ENCODE measurements around the gene IQCF6. TPM values are rescaled to one million over a fixed set of nuclear protein-coding genes. Genes with fewer than 3 reads are reported as not detected.

Gene IQCF6
- not detected for polyA plus RNA-seq

GRCh38 chr3:51779137-51779536 lies at the start of gene IQCF6:
IQCF6 (minus strand) TSS chr3:51779237; CDS start chr3:51779224, 13 bp downstream.
- H3K4me1 Mint-ChIP-seq, result no peaks in the 10 kb centered on the region
- no peaks in the 10 kb centered on the region for H3K9me3 Mint-ChIP-seq
- H3K27me3 Mint-ChIP-seq (ENCODE audit: low read depth in 3 of 3), result peaks cover 3 to 10% (median 7%) of the 10 kb centered on the region in 3 donors
- no peaks in the 10 kb centered on the region for H3K36me3 Mint-ChIP-seq
- H3K4me3 Mint-ChIP-seq, result no peak within 1 kb of the TSS
- H3K27ac Mint-ChIP-seq, result peak within 1 kb of the TSS in 1 of 6 donors; percentile 35
- DNase-seq, result no peak

GRCh38 chr3:51828297-51828696 lies 49.3 kb upstream of the IQCF6 start:
- no peak for DNase-seq
- peaks cover 0 to 22% (median 11%) of the 10 kb centered on the region in 6 donors for H3K9me3 Mint-ChIP-seq
- no peak overlapping the region for H3K4me3 Mint-ChIP-seq
- peaks cover 4 to 14% of the 10 kb centered on the region in 2 donors for H3K4me1 Mint-ChIP-seq
- H3K36me3 Mint-ChIP-seq, result peaks cover 0 to 5% (median 0%) of the 10 kb centered on the region in 3 donors
- no peak overlapping the region for H3K27ac Mint-ChIP-seq
- H3K27me3 Mint-ChIP-seq (ENCODE audit: low read depth in 3 of 3), result peaks cover 5 to 6% (median 5%) of the 10 kb centered on the region in 3 donors

GRCh38 chr3:51819709-51820406 lies 40.8 kb upstream of the IQCF6 start:
- Mint-ChIP-seq H3K4me1 (peaks cover 4 to 5% of the 10 kb centered on the region in 2 donors), H3K27me3 (ENCODE audit: low read depth in 3 of 3) (peaks cover 6 to 10% (median 7%) of the 10 kb centered on the region in 3 donors), H3K9me3 (no peaks in the 10 kb centered on the region), H3K36me3 (no peaks in the 10 kb centered on the region), H3K27ac (no peak overlapping the region), H3K4me3 (no peak overlapping the region)
- DNase-seq, result no peak

- no peak overlapping the region for H3K4me3 Mint-ChIP-seq
- H3K9me3 Mint-ChIP-seq, result no peaks in the 10 kb centered on the region
- DNase-seq, result no peak
- peaks cover 4 to 5% of the 10 kb centered on the region in 2 donors for H3K4me1 Mint-ChIP-seq
- no peak overlapping the region for H3K27ac Mint-ChIP-seq
- no peaks in the 10 kb centered on the region for H3K36me3 Mint-ChIP-seq
- H3K27me3 Mint-ChIP-seq (ENCODE audit: low read depth in 3 of 3), result peaks cover 5 to 7% (median 6%) of the 10 kb centered on the region in 3 donors
Observed at GRCh38 chr3:51819151-51819550, 40.1 kb upstream of the IQCF6 start.

- no peak for DNase-seq
- no peaks in the 10 kb centered on the region for H3K9me3 Mint-ChIP-seq
- H3K27me3 Mint-ChIP-seq (ENCODE audit: low read depth in 3 of 3), result peaks cover 2 to 6% (median 4%) of the 10 kb centered on the region in 3 donors
- no peaks in the 10 kb centered on the region for H3K4me1 Mint-ChIP-seq
- H3K36me3 Mint-ChIP-seq, result no peaks in the 10 kb centered on the region
- no peak overlapping the region for H3K27ac Mint-ChIP-seq
- H3K4me3 Mint-ChIP-seq, result no peak overlapping the region
Observed at GRCh38 chr3:51817375-51817774, 38.3 kb upstream of the IQCF6 start.

GRCh38 chr3:51816723-51817122 lies 37.7 kb upstream of the IQCF6 start:
- peaks cover 2 to 6% (median 4%) of the 10 kb centered on the region in 3 donors for H3K27me3 Mint-ChIP-seq (ENCODE audit: low read depth in 3 of 3)
- no peak overlapping the region for H3K27ac Mint-ChIP-seq
- no peaks in the 10 kb centered on the region for H3K9me3 Mint-ChIP-seq
- H3K36me3 Mint-ChIP-seq, result no peaks in the 10 kb centered on the region
- H3K4me1 Mint-ChIP-seq, result no peaks in the 10 kb centered on the region
- no peak for DNase-seq
- no peak overlapping the region for H3K4me3 Mint-ChIP-seq

GRCh38 chr3:51815614-51816013 lies 36.6 kb upstream of the IQCF6 start:
- no peak for DNase-seq
- Mint-ChIP-seq H3K4me3 (no peak overlapping the region), H3K27ac (no peak overlapping the region), H3K4me1 (no peaks in the 10 kb centered on the region), H3K9me3 (no peaks in the 10 kb centered on the region), H3K27me3 (ENCODE audit: low read depth in 3 of 3) (peaks cover 2 to 6% (median 4%) of the 10 kb centered on the region in 3 donors), H3K36me3 (no peaks in the 10 kb centered on the region)

GRCh38 chr3:51814034-51814433 lies 35.0 kb upstream of the IQCF6 start:
- no peak for DNase-seq
- H3K9me3 Mint-ChIP-seq, result no peaks in the 10 kb centered on the region
- H3K27ac Mint-ChIP-seq, result no peak overlapping the region
- H3K4me3 Mint-ChIP-seq, result no peak overlapping the region
- H3K36me3 Mint-ChIP-seq, result no peaks in the 10 kb centered on the region
- no peaks in the 10 kb centered on the region for H3K4me1 Mint-ChIP-seq
- H3K27me3 Mint-ChIP-seq (ENCODE audit: low read depth in 3 of 3), result peaks cover 0 to 4% (median 2%) of the 10 kb centered on the region in 3 donors

GRCh38 chr3:51813539-51813938 lies 34.5 kb upstream of the IQCF6 start:
- peaks cover 0 to 4% (median 2%) of the 10 kb centered on the region in 3 donors for H3K27me3 Mint-ChIP-seq (ENCODE audit: low read depth in 3 of 3)
- no peak overlapping the region for H3K27ac Mint-ChIP-seq
- no peak overlapping the region for H3K4me3 Mint-ChIP-seq
- DNase-seq, result no peak
- H3K4me1 Mint-ChIP-seq, result no peaks in the 10 kb centered on the region
- H3K9me3 Mint-ChIP-seq, result no peaks in the 10 kb centered on the region
- no peaks in the 10 kb centered on the region for H3K36me3 Mint-ChIP-seq

GRCh38 chr3:51808934-51809333 lies 29.9 kb upstream of the IQCF6 start:
- H3K9me3 Mint-ChIP-seq, result peaks cover 0 to 4% (median 0%) of the 10 kb centered on the region in 6 donors
- no peaks in the 10 kb centered on the region for H3K4me1 Mint-ChIP-seq
- no peak for DNase-seq
- H3K4me3 Mint-ChIP-seq, result no peak overlapping the region
- peaks cover 0 to 5% (median 2%) of the 10 kb centered on the region in 3 donors for H3K27me3 Mint-ChIP-seq (ENCODE audit: low read depth in 3 of 3)
- H3K36me3 Mint-ChIP-seq, result no peaks in the 10 kb centered on the region
- H3K27ac Mint-ChIP-seq, result no peak overlapping the region

- H3K36me3 Mint-ChIP-seq, result no peaks in the 10 kb centered on the region
- H3K4me3 Mint-ChIP-seq, result no peak overlapping the region
- H3K27ac Mint-ChIP-seq, result no peak overlapping the region
- peaks cover 2 to 4% (median 3%) of the 10 kb centered on the region in 3 donors for H3K27me3 Mint-ChIP-seq (ENCODE audit: low read depth in 3 of 3)
- DNase-seq, result no peak
- no peaks in the 10 kb centered on the region for H3K4me1 Mint-ChIP-seq
- peaks cover 0 to 2% (median 0%) of the 10 kb centered on the region in 6 donors for H3K9me3 Mint-ChIP-seq
Observed at GRCh38 chr3:51802106-51802703, 23.2 kb upstream of the IQCF6 start.

- no peaks in the 10 kb centered on the region for H3K36me3 Mint-ChIP-seq
- H3K4me1 Mint-ChIP-seq, result no peaks in the 10 kb centered on the region
- no peak overlapping the region for H3K4me3 Mint-ChIP-seq
- H3K27ac Mint-ChIP-seq, result no peak overlapping the region
- peaks cover 0 to 2% (median 0%) of the 10 kb centered on the region in 6 donors for H3K9me3 Mint-ChIP-seq
- no peak for DNase-seq
- H3K27me3 Mint-ChIP-seq (ENCODE audit: low read depth in 3 of 3), result peaks cover 2 to 8% (median 4%) of the 10 kb centered on the region in 3 donors
Observed at GRCh38 chr3:51800750-51801125, 21.7 kb upstream of the IQCF6 start.

- no peaks in the 10 kb centered on the region for H3K36me3 Mint-ChIP-seq
- peaks cover 0 to 2% (median 0%) of the 10 kb centered on the region in 6 donors for H3K9me3 Mint-ChIP-seq
- no peaks in the 10 kb centered on the region for H3K4me1 Mint-ChIP-seq
- no peak overlapping the region for H3K4me3 Mint-ChIP-seq
- DNase-seq, result peak; percentile 29 to 49 (median 42)
- H3K27ac Mint-ChIP-seq, result no peak overlapping the region
- peaks cover 4 to 11% (median 7%) of the 10 kb centered on the region in 3 donors for H3K27me3 Mint-ChIP-seq (ENCODE audit: low read depth in 3 of 3)
Observed at GRCh38 chr3:51799879-51800749, 21.1 kb upstream of the IQCF6 start.
